ENCODE data around the gene SCARB1. TPM values are rescaled to one million over a fixed set of nuclear protein-coding genes. Genes with fewer than 3 reads are reported as not detected.
A peak's percentile ranks its signal among the peaks of the same experiment; 100 is the strongest.

Gene SCARB1
- total RNA-seq, 1 donor from 2014 or later: 4.3 TPM

GRCh38 chr12:124745891-124746570 lies 117.6 kb downstream of the SCARB1 start:
- Mint-ChIP-seq H3K4me1 (peaks cover 79% of the 10 kb centered on the region), H3K27ac (peak overlapping the region; percentile 24), H3K27me3 (ENCODE audit: insufficient read depth, low read depth) (peaks cover 40% of the 10 kb centered on the region), H3K36me3 (no peaks in the 10 kb centered on the region), H3K9me3 (peaks cover 4% of the 10 kb centered on the region), H3K4me3 (peak overlapping the region; percentile 64)
- H4K20me1 ChIP-seq (ENCODE audit: low read depth): no peaks in the 10 kb centered on the region
- peak; percentile 94 for DNase-seq (ENCODE audit: low spot score)
- no peaks in the 10 kb centered on the region for H3K79me2 ChIP-seq (ENCODE audit: low read depth)
- H3K4me1 ChIP-seq: no peaks in the 10 kb centered on the region
- H3K4me3 ChIP-seq: no peak overlapping the region
- no peaks in the 10 kb centered on the region for H3K27me3 ChIP-seq
- no peak overlapping the region for H3K27ac ChIP-seq
- no peaks in the 10 kb centered on the region for H3K36me3 ChIP-seq
- H3K9ac ChIP-seq: no peak overlapping the region
- H3K9me3 ChIP-seq (ENCODE audit: low read depth): no peaks in the 10 kb centered on the region
- H3F3A ChIP-seq (ENCODE audit: low read depth): peaks cover 37% of the 10 kb centered on the region
- peak overlapping the region; percentile 45 for H3K4me2 ChIP-seq
- TF ChIP-seq, protein P1, sequence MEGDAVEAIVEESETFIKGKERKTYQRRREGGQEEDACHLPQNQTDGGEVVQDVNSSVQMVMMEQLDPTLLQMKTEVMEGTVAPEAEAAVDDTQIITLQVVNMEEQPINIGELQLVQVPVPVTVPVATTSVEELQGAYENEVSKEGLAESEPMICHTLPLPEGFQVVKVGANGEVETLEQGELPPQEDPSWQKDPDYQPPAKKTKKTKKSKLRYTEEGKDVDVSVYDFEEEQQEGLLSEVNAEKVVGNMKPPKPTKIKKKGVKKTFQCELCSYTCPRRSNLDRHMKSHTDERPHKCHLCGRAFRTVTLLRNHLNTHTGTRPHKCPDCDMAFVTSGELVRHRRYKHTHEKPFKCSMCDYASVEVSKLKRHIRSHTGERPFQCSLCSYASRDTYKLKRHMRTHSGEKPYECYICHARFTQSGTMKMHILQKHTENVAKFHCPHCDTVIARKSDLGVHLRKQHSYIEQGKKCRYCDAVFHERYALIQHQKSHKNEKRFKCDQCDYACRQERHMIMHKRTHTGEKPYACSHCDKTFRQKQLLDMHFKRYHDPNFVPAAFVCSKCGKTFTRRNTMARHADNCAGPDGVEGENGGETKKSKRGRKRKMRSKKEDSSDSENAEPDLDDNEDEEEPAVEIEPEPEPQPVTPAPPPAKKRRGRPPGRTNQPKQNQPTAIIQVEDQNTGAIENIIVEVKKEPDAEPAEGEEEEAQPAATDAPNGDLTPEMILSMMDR (IDR thresholded peaks at IDR 0.05): no peak
- TF ChIP-seq EZH2 (IDR thresholded peaks at IDR 0.05) (no peak), EZH2phosphoT487 (IDR thresholded peaks at IDR 0.05) (no peak)
- no peak overlapping the region for H2AFZ ChIP-seq (replicated peaks)

- Histone ChIP-seq H3K9ac (no peak overlapping the region), H3K27ac (no peak overlapping the region), H3K4me3 (no peak overlapping the region), H3K27me3 (no peaks in the 10 kb centered on the region), H3K4me1 (no peaks in the 10 kb centered on the region), H3K4me2 (peak overlapping the region; percentile 45), H3F3A (ENCODE audit: low read depth) (peaks cover 35% of the 10 kb centered on the region), H4K20me1 (ENCODE audit: low read depth) (no peaks in the 10 kb centered on the region), H3K79me2 (ENCODE audit: low read depth) (no peaks in the 10 kb centered on the region), H3K9me3 (ENCODE audit: low read depth) (no peaks in the 10 kb centered on the region), H3K36me3 (no peaks in the 10 kb centered on the region), H2AFZ (replicated peaks) (no peak overlapping the region)
- Mint-ChIP-seq H3K4me3 (peak overlapping the region; percentile 46), H3K36me3 (no peaks in the 10 kb centered on the region), H3K9me3 (peaks cover 4% of the 10 kb centered on the region), H3K4me1 (peaks cover 74% of the 10 kb centered on the region), H3K27me3 (ENCODE audit: insufficient read depth, low read depth) (peaks cover 42% of the 10 kb centered on the region), H3K27ac (peak overlapping the region; percentile 24)
- no peak for DNase-seq (ENCODE audit: low spot score)
- TF ChIP-seq EZH2 (IDR thresholded peaks at IDR 0.05) (no peak), EZH2phosphoT487 (IDR thresholded peaks at IDR 0.05) (no peak)
- TF ChIP-seq, protein P1 (IDR thresholded peaks at IDR 0.05): no peak
Measured at GRCh38 chr12:124745465-124745890, 118.2 kb downstream of the SCARB1 start.

GRCh38 chr12:124744659-124745464 lies 118.8 kb downstream of the SCARB1 start:
- no peak overlapping the region for H3K9ac ChIP-seq
- H3K27ac Mint-ChIP-seq: peak overlapping the region; percentile 93

More at GRCh38 chr12:124744659-124745464, 118.8 kb downstream of the SCARB1 start:
- Mint-ChIP-seq H3K27me3 (ENCODE audit: insufficient read depth, low read depth) (peaks cover 45% of the 10 kb centered on the region), H3K4me1 (peaks cover 74% of the 10 kb centered on the region), H3K4me3 (peak overlapping the region; percentile 46), H3K36me3 (no peaks in the 10 kb centered on the region), H3K9me3 (peaks cover 10% of the 10 kb centered on the region)
- Histone ChIP-seq H3K9me3 (ENCODE audit: low read depth) (no peaks in the 10 kb centered on the region), H2AFZ (replicated peaks) (no peak overlapping the region), H3K4me3 (no peak overlapping the region), H3K4me1 (no peaks in the 10 kb centered on the region), H3K27ac (no peak overlapping the region), H3K36me3 (no peaks in the 10 kb centered on the region), H4K20me1 (ENCODE audit: low read depth) (no peaks in the 10 kb centered on the region), H3K79me2 (ENCODE audit: low read depth) (no peaks in the 10 kb centered on the region), H3K27me3 (no peaks in the 10 kb centered on the region), H3K4me2 (no peak overlapping the region), H3F3A (ENCODE audit: low read depth) (peaks cover 32% of the 10 kb centered on the region)
- no peak for DNase-seq (ENCODE audit: low spot score)
- TF ChIP-seq EZH2 (IDR thresholded peaks at IDR 0.05): no peak
- TF ChIP-seq, protein P1 (IDR thresholded peaks at IDR 0.05): no peak
- TF ChIP-seq EZH2phosphoT487 (IDR thresholded peaks at IDR 0.05): no peak

Measured in neural progenitor cell (in vitro differentiated cells).